ENCODE results near the gene ATP8A1. TPM values are rescaled to one million over a fixed set of nuclear protein-coding genes. Genes with fewer than 3 reads are reported as not detected.

Gene ATP8A1
- total RNA-seq, 1 experiment from 2014 or later = 0.80 TPM

DNA sequence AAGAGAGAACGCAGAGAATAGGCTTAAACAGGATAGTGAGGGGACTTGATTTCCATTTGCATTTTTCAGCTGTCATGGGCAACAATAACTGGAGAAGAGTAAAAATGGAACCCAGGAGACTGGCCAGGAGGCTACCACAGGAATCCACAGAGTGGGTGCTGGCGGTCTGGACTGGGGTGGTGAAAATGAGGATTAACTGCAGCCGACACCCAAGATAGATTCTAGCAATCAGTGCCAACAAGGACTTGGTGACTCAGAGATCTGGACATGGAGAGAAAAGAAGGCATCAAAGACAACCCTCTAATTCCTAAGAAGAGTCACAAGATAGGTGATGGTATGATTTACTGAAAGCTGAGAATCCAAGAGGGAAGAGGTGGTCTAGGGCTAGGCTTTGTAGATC, 102.8 kb downstream of the ATP8A1 start:
- no peak overlapping the region for H3K4me3 ChIP-seq (ENCODE audit: low read depth in 2 of 2, low read length in 2 of 2)
- in situ Hi-C loops (cut with HindIII; ENCODE audit: low pct_unique_long_range_greater_than_20kb, low sequenced_read_pairs) (no loop called here), intact Hi-C loops (cut with micrococcal nuclease; ENCODE audit: unreplicated experiment) (no loop called here)
- no TSS peak for BruUV-seq (replicated peaks)
- no peaks in the 10 kb centered on the region for H3K9me3 ChIP-seq (ENCODE audit: control insufficient read depth, insufficient read depth, low read depth, low read length)
- H3K36me3 ChIP-seq (ENCODE audit: control insufficient read depth, insufficient read depth, low read length) = no peaks in the 10 kb centered on the region
- no peak overlapping the region for H3K27ac ChIP-seq (ENCODE audit: low read length)
- DNase-seq (ENCODE audit: low read depth, low spot score) = no peak
- TF ChIP-seq SIN3A (IDR thresholded peaks at IDR 0.05; ENCODE audit: borderline replicate concordance, insufficient read depth, low read depth, low read length) (no peak), POLR2AphosphoS5 (IDR thresholded peaks at IDR 0.05; ENCODE audit: low read depth, low read length) (no peak), TCF7L2 (IDR thresholded peaks at IDR 0.05; ENCODE audit: low read depth, low read length) (no peak)
- TF ChIP-seq, protein P1, sequence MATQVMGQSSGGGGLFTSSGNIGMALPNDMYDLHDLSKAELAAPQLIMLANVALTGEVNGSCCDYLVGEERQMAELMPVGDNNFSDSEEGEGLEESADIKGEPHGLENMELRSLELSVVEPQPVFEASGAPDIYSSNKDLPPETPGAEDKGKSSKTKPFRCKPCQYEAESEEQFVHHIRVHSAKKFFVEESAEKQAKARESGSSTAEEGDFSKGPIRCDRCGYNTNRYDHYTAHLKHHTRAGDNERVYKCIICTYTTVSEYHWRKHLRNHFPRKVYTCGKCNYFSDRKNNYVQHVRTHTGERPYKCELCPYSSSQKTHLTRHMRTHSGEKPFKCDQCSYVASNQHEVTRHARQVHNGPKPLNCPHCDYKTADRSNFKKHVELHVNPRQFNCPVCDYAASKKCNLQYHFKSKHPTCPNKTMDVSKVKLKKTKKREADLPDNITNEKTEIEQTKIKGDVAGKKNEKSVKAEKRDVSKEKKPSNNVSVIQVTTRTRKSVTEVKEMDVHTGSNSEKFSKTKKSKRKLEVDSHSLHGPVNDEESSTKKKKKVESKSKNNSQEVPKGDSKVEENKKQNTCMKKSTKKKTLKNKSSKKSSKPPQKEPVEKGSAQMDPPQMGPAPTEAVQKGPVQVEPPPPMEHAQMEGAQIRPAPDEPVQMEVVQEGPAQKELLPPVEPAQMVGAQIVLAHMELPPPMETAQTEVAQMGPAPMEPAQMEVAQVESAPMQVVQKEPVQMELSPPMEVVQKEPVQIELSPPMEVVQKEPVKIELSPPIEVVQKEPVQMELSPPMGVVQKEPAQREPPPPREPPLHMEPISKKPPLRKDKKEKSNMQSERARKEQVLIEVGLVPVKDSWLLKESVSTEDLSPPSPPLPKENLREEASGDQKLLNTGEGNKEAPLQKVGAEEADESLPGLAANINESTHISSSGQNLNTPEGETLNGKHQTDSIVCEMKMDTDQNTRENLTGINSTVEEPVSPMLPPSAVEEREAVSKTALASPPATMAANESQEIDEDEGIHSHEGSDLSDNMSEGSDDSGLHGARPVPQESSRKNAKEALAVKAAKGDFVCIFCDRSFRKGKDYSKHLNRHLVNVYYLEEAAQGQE (IDR thresholded peaks at IDR 0.05; ENCODE audit: insufficient read depth in 1 of 2, low read depth in 2 of 2, low read length in 1 of 2) = no peak
- TF ChIP-seq, protein P2, sequence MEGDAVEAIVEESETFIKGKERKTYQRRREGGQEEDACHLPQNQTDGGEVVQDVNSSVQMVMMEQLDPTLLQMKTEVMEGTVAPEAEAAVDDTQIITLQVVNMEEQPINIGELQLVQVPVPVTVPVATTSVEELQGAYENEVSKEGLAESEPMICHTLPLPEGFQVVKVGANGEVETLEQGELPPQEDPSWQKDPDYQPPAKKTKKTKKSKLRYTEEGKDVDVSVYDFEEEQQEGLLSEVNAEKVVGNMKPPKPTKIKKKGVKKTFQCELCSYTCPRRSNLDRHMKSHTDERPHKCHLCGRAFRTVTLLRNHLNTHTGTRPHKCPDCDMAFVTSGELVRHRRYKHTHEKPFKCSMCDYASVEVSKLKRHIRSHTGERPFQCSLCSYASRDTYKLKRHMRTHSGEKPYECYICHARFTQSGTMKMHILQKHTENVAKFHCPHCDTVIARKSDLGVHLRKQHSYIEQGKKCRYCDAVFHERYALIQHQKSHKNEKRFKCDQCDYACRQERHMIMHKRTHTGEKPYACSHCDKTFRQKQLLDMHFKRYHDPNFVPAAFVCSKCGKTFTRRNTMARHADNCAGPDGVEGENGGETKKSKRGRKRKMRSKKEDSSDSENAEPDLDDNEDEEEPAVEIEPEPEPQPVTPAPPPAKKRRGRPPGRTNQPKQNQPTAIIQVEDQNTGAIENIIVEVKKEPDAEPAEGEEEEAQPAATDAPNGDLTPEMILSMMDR (IDR thresholded peaks at IDR 0.05) = no peak
- CTCF ChIA-PET = no interaction called here
- no peaks in the 10 kb centered on the region for H3K27me3 ChIP-seq (ENCODE audit: control insufficient read depth, insufficient read depth, low read length)
- no peaks in the 10 kb centered on the region for H3K4me1 ChIP-seq (ENCODE audit: control insufficient read depth, insufficient read depth, low read length)
- ATAC-seq = no peak
- POLR2A ChIA-PET = no interaction called here

DNA sequence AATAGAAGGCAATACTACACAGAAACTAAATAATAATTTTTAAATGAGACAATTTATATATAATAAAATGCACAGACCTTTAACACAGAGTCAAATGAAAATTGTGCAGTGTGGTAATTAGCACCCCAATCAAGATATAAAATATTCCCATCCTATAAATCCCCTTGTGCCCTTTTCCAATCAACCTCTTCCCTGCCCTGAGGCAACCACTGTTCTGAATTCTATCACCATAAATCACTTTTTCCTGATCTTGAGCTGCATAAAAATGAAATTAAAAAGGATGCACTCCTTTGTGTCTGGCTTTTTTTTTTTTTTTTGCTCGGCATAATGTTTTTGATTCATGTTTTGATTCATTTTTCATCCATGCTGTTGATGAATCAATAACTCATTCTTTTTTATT, 107.0 kb downstream of the ATP8A1 start:
- intact Hi-C loops (cut with micrococcal nuclease; ENCODE audit: unreplicated experiment) = no loop called here

More for the DNA sequence above, 107.0 kb downstream of the ATP8A1 start:
- Histone ChIP-seq H3K27me3 (ENCODE audit: control insufficient read depth, insufficient read depth, low read length) (no peaks in the 10 kb centered on the region), H3K4me1 (ENCODE audit: control insufficient read depth, insufficient read depth, low read length) (no peaks in the 10 kb centered on the region), H3K36me3 (ENCODE audit: control insufficient read depth, insufficient read depth, low read length) (no peaks in the 10 kb centered on the region), H3K9me3 (ENCODE audit: control insufficient read depth, insufficient read depth, low read depth, low read length) (no peaks in the 10 kb centered on the region), H3K27ac (ENCODE audit: low read length) (no peak overlapping the region), H3K4me3 (ENCODE audit: low read depth in 2 of 2, low read length in 2 of 2) (no peak overlapping the region)
- ChIA-PET POLR2A (no interaction called here), CTCF (interaction anchor here (0.7 kb wide), 1 partner anchor 18 kb away, joined by 4 read pairs; no protein-coding TSS in a partner anchor)
- TF ChIP-seq, protein P1 (IDR thresholded peaks at IDR 0.05; ENCODE audit: insufficient read depth in 1 of 2, low read depth in 2 of 2, low read length in 1 of 2) = no peak
- TF ChIP-seq POLR2AphosphoS5 (IDR thresholded peaks at IDR 0.05; ENCODE audit: low read depth, low read length) (no peak), TCF7L2 (IDR thresholded peaks at IDR 0.05; ENCODE audit: low read depth, low read length) (no peak), SIN3A (IDR thresholded peaks at IDR 0.05; ENCODE audit: borderline replicate concordance, insufficient read depth, low read depth, low read length) (no peak)
- TF ChIP-seq, protein P2 (IDR thresholded peaks at IDR 0.05) = no peak
- in situ Hi-C loops (cut with HindIII; ENCODE audit: low pct_unique_long_range_greater_than_20kb, low sequenced_read_pairs) = no loop called here
- DNase-seq (ENCODE audit: low read depth, low spot score) (no peak), ATAC-seq (no peak)
- BruUV-seq (replicated peaks) = no TSS peak
